Endothelial cell of umbilical vein (primary cell): ENCODE measurements around the gene MTMR3. TPM values are rescaled to one million over a fixed set of nuclear protein-coding genes. Genes with fewer than 3 reads are reported as not detected.

Experiments used
- BruUV-seq: library from RNA; stranded (reverse); fragments of 400-500 nt; replicated peaks from 2 replicates; lab custom pipeline; 2021; lab: Mats Ljungman, UMichigan
- CTCF ChIA-PET: fragments of 300-600, 350-600 bp; sonication (Branson Sonifier 250); formaldehyde crosslinking; loops from one replicate; lab custom pipeline; 2021; ENCODE audit warnings: antibody characterized with exemption, inconsistent platforms; lab: Charles Lee
- POLR2A ChIA-PET: fragments of 300-600, 350-600 bp; sonication (Branson Sonifier 250); formaldehyde crosslinking; loops from one replicate; lab custom pipeline; 2021; ENCODE audit warnings: antibody characterized with exemption, inconsistent platforms; lab: Charles Lee
- DNase-seq: peaks from one replicate; pipeline ENCODE4 v3.0.0-alpha.2; 2011; ENCODE audit warnings: low read depth, low spot score
- FAIRE-seq: peaks from 2 replicates; lab custom pipeline; 2011; peaks lifted over from hg19 to GRCh38; lab: Jason Lieb, UNC
- H2AFZ ChIP-seq: 2 replicates; pipeline ENCODE4 v1.6.0; 2012; ENCODE audit warnings: low read depth, low read length, control low read depth, inconsistent platforms
- H3K27ac ChIP-seq: 2 replicates; pipeline ENCODE4 v1.5.1; 2011; ENCODE audit warnings: low read depth, mild to moderate bottlenecking, control low read depth, low read length, moderate library complexity; ENCODE audit not compliant: insufficient read depth
- H3K27me3 ChIP-seq, 2 experiments: 2 replicates each; pipeline versions ENCODE4 v1.6.0 to v1.6.1; 2011; ENCODE audit warnings: low read length in 2 of 2, mixed read lengths in 1 of 2; ENCODE audit not compliant: control insufficient read depth in 2 of 2, insufficient read depth in 2 of 2
- H3K36me3 ChIP-seq, 2 experiments: 2 replicates in 1 of 2; 3 replicates in 1 of 2; pipeline ENCODE4 v1.5.1; 2011; ENCODE audit warnings: low read length in 2 of 2, mild to moderate bottlenecking in 1 of 2, moderate library complexity in 1 of 2; ENCODE audit not compliant: control insufficient read depth in 2 of 2, insufficient read depth in 2 of 2; ENCODE audit errors: extremely low read depth in 1 of 2
- H3K4me1 ChIP-seq: 3 replicates; pipeline ENCODE4 v1.5.1; 2011; ENCODE audit warnings: mild to moderate bottlenecking, low read length; ENCODE audit not compliant: control insufficient read depth, insufficient read depth; ENCODE audit errors: extremely low read depth
- H3K4me2 ChIP-seq: 2 replicates; pipeline ENCODE4 v1.6.1; 2011; ENCODE audit warnings: low read length, control low read depth, mixed read lengths; ENCODE audit not compliant: insufficient read depth
- H3K4me3 ChIP-seq, 3 experiments: fragments of 200-600 bp in 1 of 3; sonication (generic), shearing (Covaris generic) in 1 of 3; replicated peaks in 1 of 3; 2 replicates each; pipeline ENCODE4 v1.5.1; 2011 to 2016; ENCODE audit warnings: control low read depth in 3 of 3, low read length in 3 of 3, mild to moderate bottlenecking in 2 of 3, inconsistent platforms in 1 of 3, low read depth in 1 of 3, moderate library complexity in 1 of 3; ENCODE audit not compliant: insufficient read depth in 1 of 3
- H3K79me2 ChIP-seq: 2 replicates; pipeline ENCODE4 v1.6.0; 2012; ENCODE audit warnings: low read length, inconsistent platforms; ENCODE audit not compliant: control insufficient read depth, insufficient read depth
- H3K9ac ChIP-seq: replicated peaks from 2 replicates; pipeline ENCODE3; 2011; ENCODE audit warnings: low read length, control low read depth; ENCODE audit not compliant: insufficient read depth; ENCODE audit errors: extremely low read depth
- H3K9me1 ChIP-seq: replicated peaks from 3 replicates; pipeline ENCODE4 v1.6.0; 2011; ENCODE audit warnings: mild to moderate bottlenecking, low read length; ENCODE audit not compliant: control insufficient read depth, insufficient read depth; ENCODE audit errors: extremely low read depth
- H3K9me3 ChIP-seq: replicated peaks from 2 replicates; pipeline ENCODE4 v1.5.1; 2012; ENCODE audit warnings: low read length, inconsistent platforms; ENCODE audit not compliant: control insufficient read depth, insufficient read depth
- H4K20me1 ChIP-seq: replicated peaks from 2 replicates; pipeline ENCODE3; 2011; ENCODE audit warnings: mild to moderate bottlenecking, low read length; ENCODE audit not compliant: control insufficient read depth, insufficient read depth; ENCODE audit errors: extremely low read depth
- CTCF ChIP-seq, 2 donors: IDR thresholded peaks; 1 replicate in 1 of 2; 2 replicates in 1 of 2; pipeline ENCODE4 v1.5.1; 2011; ENCODE audit warnings: low read length in 2 of 2, mild to moderate bottlenecking in 2 of 2, moderate library complexity in 2 of 2, control low read depth in 1 of 2, inconsistent platforms in 1 of 2, low read depth in 1 of 2; ENCODE audit not compliant: insufficient read depth in 1 of 2; ENCODE audit errors: extremely low read depth in 1 of 2
- EZH2 ChIP-seq: IDR thresholded peaks from 2 replicates; pipeline ENCODE4 v1.6.1; 2012; ENCODE audit warnings: borderline replicate concordance, low read depth, mild to moderate bottlenecking, moderate library complexity, low read length, inconsistent platforms; ENCODE audit not compliant: severe bottlenecking
- FOS ChIP-seq: IDR thresholded peaks from 2 replicates; pipeline ENCODE4 v1.6.1; 2011; ENCODE audit warnings: mild to moderate bottlenecking, low read length, moderate library complexity, borderline replicate concordance; ENCODE audit not compliant: insufficient read depth
- GATA2 ChIP-seq: IDR thresholded peaks from 2 replicates; pipeline ENCODE4 v1.7.0; 2011; ENCODE audit warnings: low read depth, mild to moderate bottlenecking, moderate library complexity, mixed read lengths, low read length; ENCODE audit not compliant: insufficient read length, insufficient read depth
- JUN ChIP-seq: IDR thresholded peaks from 2 replicates; pipeline ENCODE4 v1.6.1; 2011; ENCODE audit warnings: borderline replicate concordance, low read depth; ENCODE audit not compliant: insufficient read length, insufficient read depth
- MAX ChIP-seq: IDR thresholded peaks from 2 replicates; pipeline ENCODE4 v1.6.1; 2011; ENCODE audit not compliant: insufficient read depth, insufficient read length
- MYC ChIP-seq: IDR thresholded peaks from one replicate; pipeline ENCODE4 v1.6.1; 2011; ENCODE audit warnings: mild to moderate bottlenecking, low read depth, low read length
- POLR2A ChIP-seq: IDR thresholded peaks from 2 replicates; pipeline ENCODE4 v1.6.1; 2012; ENCODE audit warnings: low read depth, mild to moderate bottlenecking, control low read depth, low read length
- POLR2AphosphoS5 ChIP-seq: IDR thresholded peaks from 2 replicates; pipeline ENCODE4 v1.6.1; 2012; ENCODE audit warnings: low read depth, mild to moderate bottlenecking, control low read depth, low read length, moderate library complexity; ENCODE audit not compliant: insufficient read depth
- dilution Hi-C: fragments of 300-500 bp; cut with MboI; formaldehyde crosslinking; loops from one replicate; pipeline ENCODE4 v1.15.0; 2019; ENCODE audit warnings: low sequenced_read_pairs; ENCODE audit not compliant: extremely low pct_ligation_motif_present
- intact Hi-C: fragments of 100-400 bp; cut with micrococcal nuclease; formaldehyde crosslinking; loops from one replicate; pipeline ENCODE4 v1.10.0; 2022
- polyA plus RNA-seq, 4 experiments: library from polyadenylated mRNA; depleted of rRNA in 3 of 4; stranded (reverse) in 3 of 4; unstranded in 1 of 4; fragments of >200 nt; gene quantifications; 2 replicates each; pipeline versions ENCODE4 v1.2.1 to v1.2.3, GENCODE V29; 2011 to 2012; ENCODE audit warnings: missing spikeins in 1 of 4
- total RNA-seq: library from RNA; stranded (reverse); gene quantifications from 2 replicates; pipeline ENCODE4 v1.2.3, GENCODE V29; 2021

The MTMR3 gene
- total and polyA plus RNA-seq, 2 donors (not counting 3 experiments of a cell fraction or from before 2014, with no cell fraction given): 30.1 to 36.5 TPM

GRCh38 chr22:29951791-29952413 is 68.9 kb downstream of the MTMR3 start:
- Histone ChIP-seq H3K9ac (no peak overlapping the region), H3K27me3 (no peaks in the 10 kb centered on the region), H2AFZ (no peak overlapping the region), H3K27ac (no peak overlapping the region), H3K9me1 (no peaks in the 10 kb centered on the region), H3K9me3 (no peaks in the 10 kb centered on the region), H3K4me3 (no peak overlapping the region), H3K79me2 (peaks cover 13% of the 10 kb centered on the region), H3K36me3 (no peaks in the 10 kb centered on the region), H3K4me2 (no peak overlapping the region), H4K20me1 (peaks cover 8% of the 10 kb centered on the region), H3K4me1 (no peaks in the 10 kb centered on the region)
- DNase-seq: no peak
- ChIA-PET POLR2A (interaction anchor here (0.6 kb wide), 1 partner anchor 28 kb away, joined by 3 read pairs; no protein-coding TSS in a partner anchor), CTCF (no interaction called here)
- intact Hi-C loops (no loop called here), dilution Hi-C loops (no loop called here)
- no TSS peak for BruUV-seq
- no peak for FAIRE-seq
- TF ChIP-seq JUN (no peak), MYC (no peak), EZH2 (no peak), POLR2AphosphoS5 (no peak), MAX (no peak), FOS (no peak), CTCF (IDR thresholded peaks at IDR 0.05; ENCODE audit: extremely low read depth in 1 of 2, insufficient read depth in 1 of 2, low read depth in 1 of 2, low read length in 2 of 2) (no peak), POLR2A (no peak), GATA2 (no peak)
